Smooth muscle cell (in vitro differentiated cells): ENCODE data around the gene UTP11. TPM values are rescaled to one million over a fixed set of nuclear protein-coding genes. Genes with fewer than 3 reads are reported as not detected.
A peak's percentile ranks its signal among the peaks of the same experiment; 100 is the strongest.
"Not testable (repeated sequence)": the region's sequence is repeated elsewhere in the genome, so short reads cannot be mapped to it uniquely, and the experiment has no call there.

Experiments
- DNase-seq: peaks from one replicate; lab custom pipeline; 2025; ENCODE audit not compliant: unreplicated experiment; lab: John Stamatoyannopoulos, UW
- H2AFZ ChIP-seq: fragments of 200-600 bp; sonication (generic); 2 replicates; pipeline ENCODE4 v1.6.0; 2016; ENCODE audit warnings: antibody characterized with exemption, low read depth, mild to moderate bottlenecking
- H3F3A ChIP-seq: fragments of 200-600 bp; sonication (generic); 2 replicates; pipeline ENCODE4 v1.6.0; 2017; ENCODE audit warnings: antibody characterized with exemption, low read depth
- H3K27ac ChIP-seq: fragments of 200-600 bp; sonication (generic); 2 replicates; pipeline ENCODE4 v1.5.1; 2016; ENCODE audit warnings: low read depth, mild to moderate bottlenecking
- H3K27me3 ChIP-seq: fragments of 200-600 bp; sonication (generic); 2 replicates; pipeline ENCODE4 v1.6.1; 2016; ENCODE audit warnings: low read depth, mild to moderate bottlenecking
- H3K36me3 ChIP-seq: fragments of 200-600 bp; sonication (generic); 2 replicates; pipeline ENCODE4 v1.5.1; 2016; ENCODE audit warnings: low read depth
- H3K4me1 ChIP-seq: fragments of 200-600 bp; sonication (generic); 2 replicates; pipeline ENCODE4 v1.5.1; 2016; ENCODE audit warnings: low read depth
- H3K4me2 ChIP-seq: fragments of 200-600 bp; sonication (generic); 2 replicates; pipeline ENCODE4 v1.6.0; 2016; ENCODE audit warnings: mild to moderate bottlenecking
- H3K4me3 ChIP-seq: fragments of 200-600 bp; sonication (generic); 2 replicates; pipeline ENCODE4 v1.5.1; 2016; ENCODE audit warnings: mild to moderate bottlenecking
- H3K79me2 ChIP-seq: fragments of 200-600 bp; sonication (generic); 2 replicates; pipeline ENCODE4 v1.6.0; 2016; ENCODE audit warnings: low read depth, mild to moderate bottlenecking
- H3K9ac ChIP-seq: fragments of 200-600 bp; sonication (generic); 2 replicates; pipeline ENCODE4 v1.6.0; 2016; ENCODE audit warnings: low read depth
- H3K9me3 ChIP-seq: fragments of 200-600 bp; sonication (generic); replicated peaks from 2 replicates; pipeline ENCODE4 v1.5.1; 2016; ENCODE audit warnings: low read depth
- H4K20me1 ChIP-seq: fragments of 200-600 bp; sonication (generic); 2 replicates; pipeline ENCODE4 v1.6.0; 2016; ENCODE audit warnings: low read depth
- WGBS: methylation state at CpG from one replicate; pipeline ENCODE4 v1.1.7; 2016; ENCODE audit warnings: low lambda C conversion rate; 5-methylcytosine and 5-hydroxymethylcytosine counted together
- polyA plus RNA-seq: library from polyadenylated mRNA; unstranded; fragments of >200 nt; fragmentation: Nextera tagmentation; extraction: Ambion mirVana; gene quantifications from 2 replicates; pipeline ENCODE4 v1.2.1, GENCODE V29; 2016
- total RNA-seq: library from RNA; depleted of rRNA; stranded (reverse); fragments of >200 nt; gene quantifications from 2 replicates; pipeline ENCODE4 v1.2.3, GENCODE V29; 2014
- TF ChIP-seq, protein P1 (sequence below): fragments of 200-600 bp; sonication (generic); IDR thresholded peaks from 2 replicates; pipeline ENCODE4 v1.5.1; 2017; ENCODE audit warnings: borderline replicate concordance, mild to moderate bottlenecking, antibody characterized with exemption; ENCODE audit not compliant: insufficient read depth, poor library complexity, severe bottlenecking

The UTP11 gene
- total and polyA plus RNA-seq, 2 experiments from 2014 or later: 43.7 to 72.4 TPM

DNA sequence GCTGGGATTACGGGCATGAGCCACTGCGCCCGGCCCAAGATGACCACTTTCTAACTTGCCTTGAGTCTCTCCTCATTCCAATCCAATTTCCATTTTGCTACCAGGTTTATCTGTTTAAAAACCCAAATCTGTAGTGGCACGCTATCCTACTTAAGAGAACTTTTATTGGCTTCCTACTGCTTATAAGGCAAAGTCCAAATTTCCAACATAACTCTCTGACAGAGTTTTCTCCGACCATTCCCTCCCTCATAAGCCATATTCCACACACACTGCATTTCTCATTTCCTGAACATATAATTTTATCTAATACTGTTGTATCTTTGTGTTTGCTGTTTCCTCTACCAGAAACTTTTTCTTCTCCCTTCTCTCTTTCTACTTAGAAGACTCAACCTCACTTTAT lies 38.0 kb upstream of the UTP11 start:
- DNase-seq: no peak
- H3K4me3 ChIP-seq: no peak overlapping the region
- H4K20me1 ChIP-seq: peaks cover 23% of the 10 kb centered on the region
- no peaks in the 10 kb centered on the region for H3K27me3 ChIP-seq
- H3K4me2 ChIP-seq: no peak overlapping the region
- H3K9me3 ChIP-seq: no peaks in the 10 kb centered on the region
- H2AFZ ChIP-seq: no peak overlapping the region
- H3K79me2 ChIP-seq: peaks cover 18% of the 10 kb centered on the region
- peaks cover 46% of the 10 kb centered on the region for H3K36me3 ChIP-seq
- no peaks in the 10 kb centered on the region for H3K4me1 ChIP-seq
- H3K27ac ChIP-seq: no peak overlapping the region
- no peak overlapping the region for H3K9ac ChIP-seq
- 97% methylated on average over 5 of the region's 5 CpGs for WGBS
- TF ChIP-seq, protein P1, sequence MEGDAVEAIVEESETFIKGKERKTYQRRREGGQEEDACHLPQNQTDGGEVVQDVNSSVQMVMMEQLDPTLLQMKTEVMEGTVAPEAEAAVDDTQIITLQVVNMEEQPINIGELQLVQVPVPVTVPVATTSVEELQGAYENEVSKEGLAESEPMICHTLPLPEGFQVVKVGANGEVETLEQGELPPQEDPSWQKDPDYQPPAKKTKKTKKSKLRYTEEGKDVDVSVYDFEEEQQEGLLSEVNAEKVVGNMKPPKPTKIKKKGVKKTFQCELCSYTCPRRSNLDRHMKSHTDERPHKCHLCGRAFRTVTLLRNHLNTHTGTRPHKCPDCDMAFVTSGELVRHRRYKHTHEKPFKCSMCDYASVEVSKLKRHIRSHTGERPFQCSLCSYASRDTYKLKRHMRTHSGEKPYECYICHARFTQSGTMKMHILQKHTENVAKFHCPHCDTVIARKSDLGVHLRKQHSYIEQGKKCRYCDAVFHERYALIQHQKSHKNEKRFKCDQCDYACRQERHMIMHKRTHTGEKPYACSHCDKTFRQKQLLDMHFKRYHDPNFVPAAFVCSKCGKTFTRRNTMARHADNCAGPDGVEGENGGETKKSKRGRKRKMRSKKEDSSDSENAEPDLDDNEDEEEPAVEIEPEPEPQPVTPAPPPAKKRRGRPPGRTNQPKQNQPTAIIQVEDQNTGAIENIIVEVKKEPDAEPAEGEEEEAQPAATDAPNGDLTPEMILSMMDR: no peak
- H3F3A ChIP-seq: no peaks in the 10 kb centered on the region

DNA sequence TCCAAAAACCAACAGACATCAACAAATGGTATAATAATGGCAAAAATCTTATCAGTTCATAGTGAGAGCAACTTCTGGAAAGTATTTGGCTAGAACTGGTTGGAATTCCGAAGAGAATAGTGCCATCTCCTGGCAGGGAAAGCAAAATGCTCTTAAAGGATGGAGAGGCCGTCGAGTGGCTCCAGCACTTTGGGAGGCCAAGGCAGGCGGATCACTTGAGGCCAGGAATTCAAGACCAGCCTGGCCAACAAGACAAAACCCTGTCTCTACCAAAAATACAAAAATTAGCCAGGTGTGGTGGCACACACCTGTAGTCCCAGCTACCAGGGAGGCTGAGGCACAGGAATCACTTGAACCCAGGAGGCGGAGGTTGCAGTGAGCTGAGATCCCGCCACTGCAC lies 37.5 kb upstream of the UTP11 start:
- H3K9me3 ChIP-seq, DNase-seq, H3F3A ChIP-seq, H3K9ac ChIP-seq, H3K4me2 ChIP-seq, H3K4me3 ChIP-seq, H2AFZ ChIP-seq, H3K27me3 ChIP-seq, H3K27ac ChIP-seq, H3K4me1 ChIP-seq: not testable (repeated sequence)
- Histone ChIP-seq H3K36me3 (peaks cover 45% of the 10 kb centered on the region), H4K20me1 (peaks cover 21% of the 10 kb centered on the region), H3K79me2 (peaks cover 18% of the 10 kb centered on the region)
- TF ChIP-seq, protein P1: peak; percentile 54
- 67% methylated on average over 6 of the region's 6 CpGs for WGBS

DNA sequence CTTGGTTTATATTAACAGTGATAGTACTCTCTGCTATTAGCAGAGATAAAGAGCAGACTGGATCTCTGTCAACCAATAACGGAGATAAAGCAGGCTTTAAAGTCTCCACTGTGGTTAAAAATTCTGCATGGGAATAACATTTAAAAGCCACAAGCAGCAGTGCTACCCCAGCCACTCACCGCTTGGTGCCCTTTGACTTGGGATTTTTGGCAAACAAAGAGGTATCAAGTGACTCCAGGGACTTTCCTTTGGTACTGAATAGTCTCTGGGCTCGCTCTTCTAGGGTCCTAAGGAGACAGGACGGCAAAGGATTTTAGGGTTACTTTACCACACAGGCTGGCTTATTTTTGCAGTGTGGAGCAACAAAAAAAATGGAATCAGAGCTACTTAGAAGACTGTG lies 34.0 kb upstream of the UTP11 start:
- 75% methylated on average over 4 of the region's 4 CpGs for WGBS
- Histone ChIP-seq H3K79me2 (peaks cover 5% of the 10 kb centered on the region), H3K4me3 (no peak overlapping the region), H2AFZ (no peak overlapping the region), H3K4me1 (no peaks in the 10 kb centered on the region), H3K9me3 (no peaks in the 10 kb centered on the region), H3K27ac (no peak overlapping the region), H3K4me2 (no peak overlapping the region), H3K36me3 (peaks cover 38% of the 10 kb centered on the region), H3K9ac (no peak overlapping the region), H4K20me1 (no peaks in the 10 kb centered on the region), H3K27me3 (no peaks in the 10 kb centered on the region), H3F3A (no peaks in the 10 kb centered on the region)
- DNase-seq: no peak
- TF ChIP-seq, protein P1: no peak

DNA sequence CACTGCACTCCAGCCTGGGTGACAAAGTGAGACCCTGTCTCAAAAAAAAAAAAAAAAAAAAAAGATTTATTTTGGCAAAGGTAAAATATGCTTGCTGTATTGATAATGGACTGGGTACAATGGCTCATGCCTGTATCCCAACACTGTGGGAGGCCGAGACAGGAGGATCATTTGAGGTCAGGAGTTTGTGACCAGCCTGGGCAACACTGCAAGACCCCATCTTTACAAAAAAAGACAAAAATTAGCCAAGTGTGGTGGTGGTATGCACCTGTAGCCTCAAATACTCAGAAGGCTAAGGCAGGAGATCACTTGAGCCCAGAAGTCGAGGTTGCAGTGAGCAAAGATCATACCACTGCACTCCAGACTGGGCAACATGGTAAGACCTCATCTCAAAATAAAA lies 29.0 kb upstream of the UTP11 start:
- TF ChIP-seq, protein P1: no peak
- DNase-seq: no peak

More for the DNA sequence above, 29.0 kb upstream of the UTP11 start:
- Histone ChIP-seq H3K4me1 (peaks cover 4% of the 10 kb centered on the region), H2AFZ (no peak overlapping the region), H3K36me3 (peaks cover 25% of the 10 kb centered on the region), H3K4me3 (no peak overlapping the region), H3K4me2 (no peak overlapping the region), H3K9ac (no peak overlapping the region), H3K27me3 (no peaks in the 10 kb centered on the region), H4K20me1 (peaks cover 9% of the 10 kb centered on the region), H3F3A (no peaks in the 10 kb centered on the region), H3K79me2 (peaks cover 12% of the 10 kb centered on the region), H3K9me3 (no peaks in the 10 kb centered on the region), H3K27ac (no peak overlapping the region)
- WGBS: 93% methylated on average over 2 of the region's 2 CpGs
